Liver (tissue), 9 donors: ENCODE measurements around the gene CCDC158. TPM values are rescaled to one million over a fixed set of nuclear protein-coding genes. Genes with fewer than 3 reads are reported as not detected.

Source experiments
- DNase-seq: peaks from one replicate; pipeline ENCODE4 v3.0.0-alpha.2; 2017; ENCODE audit warnings: low spot score
- H3K27ac ChIP-seq, 2 donors: one replicate each; pipeline ENCODE4 v1.7.0; 2013; ENCODE audit warnings: inconsistent platforms in 2 of 2, low read length in 2 of 2, control low read depth in 1 of 2, low read depth in 1 of 2, mild to moderate bottlenecking in 1 of 2
- H3K27me3 ChIP-seq, 4 donors: one replicate each; pipeline versions ENCODE4 v1.6.1 to v1.7.0; 2013; ENCODE audit warnings: low read length in 3 of 4, inconsistent platforms in 1 of 4, mild to moderate bottlenecking in 1 of 4, moderate library complexity in 1 of 4; ENCODE audit not compliant: control insufficient read depth in 4 of 4, insufficient read depth in 4 of 4
- H3K36me3 ChIP-seq, 4 donors: one replicate each; pipeline versions ENCODE4 v1.6.1 to v1.7.0; 2013; ENCODE audit warnings: low read length in 3 of 4, mild to moderate bottlenecking in 3 of 4, low read depth in 1 of 4, moderate library complexity in 1 of 4; ENCODE audit not compliant: control insufficient read depth in 4 of 4, insufficient read depth in 3 of 4
- H3K4me1 ChIP-seq, 4 donors: one replicate each; pipeline versions ENCODE4 v1.6.1 to v1.7.0; 2013; ENCODE audit warnings: low read length in 3 of 4, mild to moderate bottlenecking in 3 of 4, moderate library complexity in 1 of 4; ENCODE audit not compliant: control insufficient read depth in 4 of 4, insufficient read depth in 4 of 4
- H3K4me3 ChIP-seq, 3 donors: one replicate each; pipeline versions ENCODE4 v1.6.1 to v1.7.0; 2013; ENCODE audit warnings: low read length in 3 of 3, control low read depth in 1 of 3, low read depth in 1 of 3, mild to moderate bottlenecking in 1 of 3
- H3K9ac ChIP-seq, 2 donors: one replicate each; pipeline ENCODE4 v1.7.0; 2013; ENCODE audit warnings: low read length in 2 of 2, mild to moderate bottlenecking in 2 of 2, moderate library complexity in 2 of 2, control low read depth in 1 of 2, low read depth in 1 of 2
- H3K9me3 ChIP-seq, 4 donors: one replicate each; pipeline versions ENCODE4 v1.6.1 to v1.7.0; 2013; ENCODE audit warnings: low read length in 3 of 4; ENCODE audit not compliant: control insufficient read depth in 4 of 4
- CTCF ChIP-seq: fragments of 150-350 bp; IDR thresholded peaks from 2 replicates; pipeline ENCODE4 v1.5.1; 2017; ENCODE audit warnings: improper control_type of control experiment, low read depth, low read length; ENCODE audit not compliant: missing input control
- EGR1 ChIP-seq, 2 donors: IDR thresholded peaks; 2 replicates each; pipeline ENCODE4 v1.6.1; 2016 to 2018; ENCODE audit warnings: antibody characterized with exemption in 2 of 2, low read depth in 2 of 2
- FOXA1 ChIP-seq: IDR thresholded peaks from 2 replicates; pipeline ENCODE4 v1.6.1; 2016; ENCODE audit warnings: antibody characterized with exemption
- FOXA2 ChIP-seq: IDR thresholded peaks from 2 replicates; pipeline ENCODE4 v1.6.1; 2016; ENCODE audit warnings: antibody characterized with exemption
- GABPA ChIP-seq, 2 donors: IDR thresholded peaks in 1 of 2; conservative IDR thresholded peaks in 1 of 2; 2 replicates each; pipeline ENCODE4 v1.6.1; 2016; ENCODE audit warnings: antibody characterized with exemption in 2 of 2, mild to moderate bottlenecking in 1 of 2, moderate library complexity in 1 of 2
- HNF4A ChIP-seq, 2 donors: conservative IDR thresholded peaks; 2 replicates each; pipeline ENCODE4 v1.6.1; 2016; ENCODE audit warnings: antibody characterized with exemption in 2 of 2, mild to moderate bottlenecking in 2 of 2
- HNF4G ChIP-seq: IDR thresholded peaks from 2 replicates; pipeline ENCODE4 v1.6.1; 2016; ENCODE audit warnings: antibody characterized with exemption
- JUND ChIP-seq, 2 donors: IDR thresholded peaks; 2 replicates each; pipeline ENCODE4 v1.6.1; 2016; ENCODE audit warnings: antibody characterized with exemption in 2 of 2
- NR2F2 ChIP-seq: IDR thresholded peaks from 2 replicates; pipeline ENCODE4 v1.6.1; 2016; ENCODE audit warnings: antibody characterized with exemption
- RAD21 ChIP-seq, 2 donors: IDR thresholded peaks; 2 replicates each; pipeline ENCODE4 v1.6.1; 2016; ENCODE audit warnings: antibody characterized with exemption in 2 of 2, mild to moderate bottlenecking in 2 of 2
- RXRA ChIP-seq, 2 donors: IDR thresholded peaks; 2 replicates each; pipeline ENCODE4 v1.6.1; 2017 to 2018; ENCODE audit warnings: antibody characterized with exemption in 2 of 2, mild to moderate bottlenecking in 1 of 2
- SP1 ChIP-seq: IDR thresholded peaks from 2 replicates; pipeline ENCODE4 v1.6.1; 2018; ENCODE audit warnings: antibody characterized with exemption, mild to moderate bottlenecking
- TAF1 ChIP-seq: conservative IDR thresholded peaks from 2 replicates; pipeline ENCODE4 v1.6.1; 2016; ENCODE audit warnings: antibody characterized with exemption, mild to moderate bottlenecking
- YY1 ChIP-seq: IDR thresholded peaks from 2 replicates; pipeline ENCODE4 v1.6.1; 2016; ENCODE audit warnings: antibody characterized with exemption, mild to moderate bottlenecking
- WGBS: extraction: QIAGEN DNeasy Blood & Tissue Kit; methylation state at CpG from one replicate; pipeline ENCODE4 v1.1.7; 2013; 5-methylcytosine and 5-hydroxymethylcytosine counted together
- polyA plus RNA-seq, 2 donors: library from polyadenylated mRNA; stranded (reverse) in 1 of 2; unstranded in 1 of 2; fragments of 200-250 nt in 1 of 2; fragments of >200 nt in 1 of 2; fragmentation: Nextera tagmentation in 1 of 2; extraction: Ambion mirVana in 1 of 2; gene quantifications; one replicate each; pipeline versions ENCODE4 v1.2.1 to v1.2.3, GENCODE V29; 2013 to 2015
- total RNA-seq, 2 donors: library from RNA; depleted of rRNA; stranded (reverse); fragments of >200 nt; gene quantifications; one replicate each; pipeline ENCODE4 v1.2.3, GENCODE V29; 2014
- TF ChIP-seq, protein P1 (sequence below): IDR thresholded peaks from 2 replicates; pipeline ENCODE4 v1.6.1; 2016; ENCODE audit warnings: antibody characterized with exemption
- TF ChIP-seq, protein P2 (sequence below): IDR thresholded peaks from 2 replicates; pipeline ENCODE4 v1.6.1; 2016; ENCODE audit warnings: antibody characterized with exemption
- TF ChIP-seq, protein P3 (sequence below): IDR thresholded peaks from 2 replicates; pipeline ENCODE4 v1.6.1; 2016; ENCODE audit warnings: antibody characterized with exemption
- TF ChIP-seq, protein P4 (sequence below): IDR thresholded peaks from 2 replicates; pipeline ENCODE4 v1.6.1; 2016; ENCODE audit warnings: antibody characterized with exemption, mild to moderate bottlenecking
- donor health status: healthy.
- donor health status: healthy.
- donor health status: healthy.
- donor health status: healthy.
- donor health status: healthy.

CCDC158 gene
- total and polyA plus RNA-seq, 4 donors, result 0.28 to 4.0 (median 1.1) TPM

GRCh38 chr4:76311896-76312331 lies 109.0 kb downstream of the CCDC158 start:
- TF ChIP-seq EGR1 (IDR thresholded peaks at IDR 0.05; ENCODE audit: low read depth in 2 of 2) (peak in 1 of 2 donors; percentile 58), NR2F2 (peak; percentile 29), GABPA (IDR thresholded peaks at IDR 0.05 in 1 of 2, conservative IDR thresholded peaks at IDR 0.05 in 1 of 2) (peak in 1 of 2 donors; percentile 31), RAD21 (IDR thresholded peaks at IDR 0.05) (peak; percentile 54 to 67), HNF4G (peak; percentile 72), HNF4A (conservative IDR thresholded peaks at IDR 0.05) (peak; percentile 82 to 90), TAF1 (peak; percentile 94), JUND (IDR thresholded peaks at IDR 0.05) (peak; percentile 38 to 69), CTCF (no peak), SP1 (peak; percentile 93), YY1 (peak; percentile 92), FOXA1 (peak; percentile 64), FOXA2 (peak; percentile 68), RXRA (IDR thresholded peaks at IDR 0.05) (peak; percentile 87 to 91)
- TF ChIP-seq, protein P1, sequence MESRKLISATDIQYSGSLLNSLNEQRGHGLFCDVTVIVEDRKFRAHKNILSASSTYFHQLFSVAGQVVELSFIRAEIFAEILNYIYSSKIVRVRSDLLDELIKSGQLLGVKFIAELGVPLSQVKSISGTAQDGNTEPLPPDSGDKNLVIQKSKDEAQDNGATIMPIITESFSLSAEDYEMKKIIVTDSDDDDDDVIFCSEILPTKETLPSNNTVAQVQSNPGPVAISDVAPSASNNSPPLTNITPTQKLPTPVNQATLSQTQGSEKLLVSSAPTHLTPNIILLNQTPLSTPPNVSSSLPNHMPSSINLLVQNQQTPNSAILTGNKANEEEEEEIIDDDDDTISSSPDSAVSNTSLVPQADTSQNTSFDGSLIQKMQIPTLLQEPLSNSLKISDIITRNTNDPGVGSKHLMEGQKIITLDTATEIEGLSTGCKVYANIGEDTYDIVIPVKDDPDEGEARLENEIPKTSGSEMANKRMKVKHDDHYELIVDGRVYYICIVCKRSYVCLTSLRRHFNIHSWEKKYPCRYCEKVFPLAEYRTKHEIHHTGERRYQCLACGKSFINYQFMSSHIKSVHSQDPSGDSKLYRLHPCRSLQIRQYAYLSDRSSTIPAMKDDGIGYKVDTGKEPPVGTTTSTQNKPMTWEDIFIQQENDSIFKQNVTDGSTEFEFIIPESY, result peak; percentile 67
- TF ChIP-seq, protein P2, sequence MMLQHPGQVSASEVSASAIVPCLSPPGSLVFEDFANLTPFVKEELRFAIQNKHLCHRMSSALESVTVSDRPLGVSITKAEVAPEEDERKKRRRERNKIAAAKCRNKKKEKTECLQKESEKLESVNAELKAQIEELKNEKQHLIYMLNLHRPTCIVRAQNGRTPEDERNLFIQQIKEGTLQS, result peak; percentile 47
- TF ChIP-seq, protein P3, sequence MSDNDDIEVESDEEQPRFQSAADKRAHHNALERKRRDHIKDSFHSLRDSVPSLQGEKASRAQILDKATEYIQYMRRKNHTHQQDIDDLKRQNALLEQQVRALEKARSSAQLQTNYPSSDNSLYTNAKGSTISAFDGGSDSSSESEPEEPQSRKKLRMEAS, result peak; percentile 81
- TF ChIP-seq, protein P4, sequence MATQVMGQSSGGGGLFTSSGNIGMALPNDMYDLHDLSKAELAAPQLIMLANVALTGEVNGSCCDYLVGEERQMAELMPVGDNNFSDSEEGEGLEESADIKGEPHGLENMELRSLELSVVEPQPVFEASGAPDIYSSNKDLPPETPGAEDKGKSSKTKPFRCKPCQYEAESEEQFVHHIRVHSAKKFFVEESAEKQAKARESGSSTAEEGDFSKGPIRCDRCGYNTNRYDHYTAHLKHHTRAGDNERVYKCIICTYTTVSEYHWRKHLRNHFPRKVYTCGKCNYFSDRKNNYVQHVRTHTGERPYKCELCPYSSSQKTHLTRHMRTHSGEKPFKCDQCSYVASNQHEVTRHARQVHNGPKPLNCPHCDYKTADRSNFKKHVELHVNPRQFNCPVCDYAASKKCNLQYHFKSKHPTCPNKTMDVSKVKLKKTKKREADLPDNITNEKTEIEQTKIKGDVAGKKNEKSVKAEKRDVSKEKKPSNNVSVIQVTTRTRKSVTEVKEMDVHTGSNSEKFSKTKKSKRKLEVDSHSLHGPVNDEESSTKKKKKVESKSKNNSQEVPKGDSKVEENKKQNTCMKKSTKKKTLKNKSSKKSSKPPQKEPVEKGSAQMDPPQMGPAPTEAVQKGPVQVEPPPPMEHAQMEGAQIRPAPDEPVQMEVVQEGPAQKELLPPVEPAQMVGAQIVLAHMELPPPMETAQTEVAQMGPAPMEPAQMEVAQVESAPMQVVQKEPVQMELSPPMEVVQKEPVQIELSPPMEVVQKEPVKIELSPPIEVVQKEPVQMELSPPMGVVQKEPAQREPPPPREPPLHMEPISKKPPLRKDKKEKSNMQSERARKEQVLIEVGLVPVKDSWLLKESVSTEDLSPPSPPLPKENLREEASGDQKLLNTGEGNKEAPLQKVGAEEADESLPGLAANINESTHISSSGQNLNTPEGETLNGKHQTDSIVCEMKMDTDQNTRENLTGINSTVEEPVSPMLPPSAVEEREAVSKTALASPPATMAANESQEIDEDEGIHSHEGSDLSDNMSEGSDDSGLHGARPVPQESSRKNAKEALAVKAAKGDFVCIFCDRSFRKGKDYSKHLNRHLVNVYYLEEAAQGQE, result peak; percentile 84
- WGBS, result 25% methylated on average over 1 of the region's 1 CpG
- H3K36me3 ChIP-seq, result peaks cover 0 to 10% (median 0%) of the 10 kb centered on the region in 4 donors
- H3K27ac ChIP-seq, result peak overlapping the region; percentile 92
- peaks cover 5 to 34% (median 18%) of the 10 kb centered on the region in 4 donors for H3K4me1 ChIP-seq
- H3K9ac ChIP-seq, result peak overlapping the region; percentile 86 to 89
- peak overlapping the region; percentile 40 to 85 (median 51) for H3K4me3 ChIP-seq
- H3K9me3 ChIP-seq, result peaks cover 0 to 4% (median 0%) of the 10 kb centered on the region in 4 donors
- no peaks in the 10 kb centered on the region for H3K27me3 ChIP-seq
- no peak for DNase-seq
